ENCODE results near the gene YOD1. TPM values are rescaled to one million over a fixed set of nuclear protein-coding genes. Genes with fewer than 3 reads are reported as not detected.

The YOD1 gene
- total and polyA plus RNA-seq, 4 experiments from 2014 or later, result 0.47 to 10.0 (median 5.1) TPM

- peaks cover 0 to 2% (median under 1%) of the 10 kb centered on the region in 4 donors for H3K4me1 Mint-ChIP-seq
- peak overlapping the region in 1 of 7 donors; percentile 32 for H3K27ac Mint-ChIP-seq
- no peaks in the 10 kb centered on the region for H3K27me3 ChIP-seq (ENCODE audit: insufficient read depth, low read length)
- H3K9me3 ChIP-seq (ENCODE audit: control insufficient read depth in 1 of 2, low read length in 2 of 2), result no peaks in the 10 kb centered on the region
- no peak overlapping the region for H3K4me3 Mint-ChIP-seq
- intact Hi-C loops (cut with micrococcal nuclease), result loop anchor here (5.0 to 10.0 kb wide), 4 partner anchors 71 to 444 kb away; partner anchors contain the start of gene DYRK3
- H3K36me3 ChIP-seq (ENCODE audit: insufficient read depth, low read length), result no peaks in the 10 kb centered on the region
- no peaks in the 10 kb centered on the region for H3K4me1 ChIP-seq (ENCODE audit: insufficient read depth, low read length)
- peaks cover 9 to 13% of the 10 kb centered on the region in 2 donors for H3K27me3 Mint-ChIP-seq
- POLR2A ChIA-PET (ENCODE audit: partially characterized antibody), result interaction anchor here (0.7 to 1.1 kb wide), 2 partner anchors 25 to 29 kb away, joined by 3 read pairs; partner anchors contain the start of gene PFKFB2
- H3K9me3 Mint-ChIP-seq, result no peaks in the 10 kb centered on the region
- DNase-seq, result no peak
- H3K4me3 ChIP-seq (ENCODE audit: low read length in 2 of 2), result no peak overlapping the region
- no peak overlapping the region for H3K27ac ChIP-seq (ENCODE audit: low read depth, low read length)
- CTCF ChIA-PET (ENCODE audit: partially characterized antibody), result interaction anchor here (1.0 to 8.4 kb wide), 8 partner anchors 26 to 420 kb away, joined by 3 to 142 read pairs (median 5); partner anchors contain the start of gene PFKFB2
- no peaks in the 10 kb centered on the region for H3K36me3 Mint-ChIP-seq
Observed at GRCh38 chr1:207078578-207079132, 27.6 kb upstream of the YOD1 start.

- no peaks in the 10 kb centered on the region for H3K36me3 ChIP-seq (ENCODE audit: insufficient read depth, low read length)
- no peak overlapping the region for H3K4me3 ChIP-seq (ENCODE audit: low read length in 2 of 2)
- H3K9me3 ChIP-seq (ENCODE audit: control insufficient read depth in 1 of 2, low read length in 2 of 2), result no peaks in the 10 kb centered on the region
- ChIA-PET CTCF (ENCODE audit: partially characterized antibody) (interaction anchor here (1.0 to 8.4 kb wide), 7 partner anchors 25 to 421 kb away, joined by 3 to 142 read pairs (median 5); partner anchors contain the start of gene PFKFB2), POLR2A (ENCODE audit: partially characterized antibody) (interaction anchor here (1.1 kb wide), 1 partner anchor 25 kb away, joined by 3 read pairs; the partner anchor contains the start of gene PFKFB2)
- H3K27ac ChIP-seq (ENCODE audit: low read depth, low read length), result no peak overlapping the region
- DNase-seq, result peak; percentile 69 to 75 (median 72)
- H3K4me1 ChIP-seq (ENCODE audit: insufficient read depth, low read length), result no peaks in the 10 kb centered on the region
- H3K27me3 Mint-ChIP-seq, result peaks cover 7 to 11% of the 10 kb centered on the region in 2 donors
- H3K4me1 Mint-ChIP-seq, result peaks cover 0 to 2% (median under 1%) of the 10 kb centered on the region in 4 donors
- no peaks in the 10 kb centered on the region for H3K27me3 ChIP-seq (ENCODE audit: insufficient read depth, low read length)
- no peak overlapping the region for H3K27ac Mint-ChIP-seq
- H3K4me3 Mint-ChIP-seq, result no peak overlapping the region
- H3K9me3 Mint-ChIP-seq, result no peaks in the 10 kb centered on the region
- intact Hi-C loops (cut with micrococcal nuclease), result loop anchor here (1.0 to 10.0 kb wide), 6 partner anchors 27 to 443 kb away; partner anchors contain the start of gene DYRK3
- H3K36me3 Mint-ChIP-seq, result no peaks in the 10 kb centered on the region
Observed at GRCh38 chr1:207077470-207078377, 26.7 kb upstream of the YOD1 start.

- Mint-ChIP-seq H3K9me3 (no peaks in the 10 kb centered on the region), H3K27me3 (peaks cover 4 to 9% of the 10 kb centered on the region in 2 donors), H3K4me1 (peaks cover 0 to 2% (median under 1%) of the 10 kb centered on the region in 4 donors), H3K36me3 (no peaks in the 10 kb centered on the region), H3K27ac (no peak overlapping the region), H3K4me3 (no peak overlapping the region)
- ChIA-PET CTCF (ENCODE audit: partially characterized antibody) (interaction anchor here (0.7 to 5.1 kb wide), 3 partner anchors 22 to 328 kb away, joined by 3 to 29 read pairs (median 3); no protein-coding TSS in a partner anchor), POLR2A (ENCODE audit: partially characterized antibody) (no interaction called here)
- Histone ChIP-seq H3K27me3 (ENCODE audit: insufficient read depth, low read length) (no peaks in the 10 kb centered on the region), H3K4me3 (ENCODE audit: low read length in 2 of 2) (no peak overlapping the region), H3K27ac (ENCODE audit: low read depth, low read length) (no peak overlapping the region), H3K36me3 (ENCODE audit: insufficient read depth, low read length) (no peaks in the 10 kb centered on the region), H3K9me3 (ENCODE audit: control insufficient read depth in 1 of 2, low read length in 2 of 2) (no peaks in the 10 kb centered on the region), H3K4me1 (ENCODE audit: insufficient read depth, low read length) (no peaks in the 10 kb centered on the region)
- intact Hi-C loops (cut with micrococcal nuclease), result loop anchor here (1.0 to 10.0 kb wide), 6 partner anchors 27 to 442 kb away; partner anchors contain the start of gene DYRK3
- DNase-seq, result no peak
Observed at GRCh38 chr1:207077012-207077411, 26.0 kb upstream of the YOD1 start.

GRCh38 chr1:207076181-207076955 lies 25.4 kb upstream of the YOD1 start:
- H3K27ac ChIP-seq (ENCODE audit: low read depth, low read length), result no peak overlapping the region
- peaks cover 1% of the 10 kb centered on the region for H3K4me1 ChIP-seq (ENCODE audit: insufficient read depth, low read length)
- H3K4me1 Mint-ChIP-seq, result peaks cover 1 to 6% (median 2%) of the 10 kb centered on the region in 4 donors
- no peaks in the 10 kb centered on the region for H3K36me3 Mint-ChIP-seq
- CTCF ChIA-PET (ENCODE audit: partially characterized antibody), result interaction anchor here (0.7 to 5.1 kb wide), 10 partner anchors 8 to 331 kb away, joined by 3 to 29 read pairs (median 4); partner anchors contain the start of gene PFKFB2
- peaks cover 4 to 9% of the 10 kb centered on the region in 2 donors for H3K27me3 Mint-ChIP-seq
- no peak for DNase-seq
- no peaks in the 10 kb centered on the region for H3K9me3 Mint-ChIP-seq
- POLR2A ChIA-PET (ENCODE audit: partially characterized antibody), result interaction anchor here (0.6 kb wide), 1 partner anchor 1973 kb away, joined by 3 read pairs; no protein-coding TSS in a partner anchor
- no peak overlapping the region for H3K4me3 ChIP-seq (ENCODE audit: low read length in 2 of 2)
- no peaks in the 10 kb centered on the region for H3K27me3 ChIP-seq (ENCODE audit: insufficient read depth, low read length)
- H3K27ac Mint-ChIP-seq, result no peak overlapping the region
- H3K36me3 ChIP-seq (ENCODE audit: insufficient read depth, low read length), result no peaks in the 10 kb centered on the region
- H3K9me3 ChIP-seq (ENCODE audit: control insufficient read depth in 1 of 2, low read length in 2 of 2), result no peaks in the 10 kb centered on the region
- intact Hi-C loops (cut with micrococcal nuclease), result loop anchor here (5.0 to 10.0 kb wide), 4 partner anchors 69 to 442 kb away; partner anchors contain the start of gene DYRK3
- no peak overlapping the region for H3K4me3 Mint-ChIP-seq

- H3K4me3 Mint-ChIP-seq, result no peak overlapping the region
- no peak for DNase-seq
- H3K27me3 Mint-ChIP-seq, result peaks cover 4 to 9% of the 10 kb centered on the region in 2 donors
- H3K9me3 ChIP-seq (ENCODE audit: control insufficient read depth in 1 of 2, low read length in 2 of 2), result no peaks in the 10 kb centered on the region
- no peaks in the 10 kb centered on the region for H3K9me3 Mint-ChIP-seq
- peaks cover 0 to 2% of the 10 kb centered on the region in 2 donors for H3K36me3 Mint-ChIP-seq
- CTCF ChIA-PET (ENCODE audit: partially characterized antibody), result interaction anchor here (0.6 to 5.1 kb wide), 7 partner anchors 9 to 330 kb away, joined by 3 to 29 read pairs (median 4); partner anchors contain the start of gene PFKFB2
- peaks cover 14% of the 10 kb centered on the region for H3K4me1 ChIP-seq (ENCODE audit: insufficient read depth, low read length)
- no peaks in the 10 kb centered on the region for H3K27me3 ChIP-seq (ENCODE audit: insufficient read depth, low read length)
- no peak overlapping the region for H3K4me3 ChIP-seq (ENCODE audit: low read length in 2 of 2)
- intact Hi-C loops (cut with micrococcal nuclease), result loop anchor here (10.0 kb wide), 2 partner anchors 159 to 439 kb away; partner anchors contain the start of gene DYRK3
- peaks cover 7 to 25% (median 12%) of the 10 kb centered on the region in 4 donors for H3K4me1 Mint-ChIP-seq
- H3K36me3 ChIP-seq (ENCODE audit: insufficient read depth, low read length), result no peaks in the 10 kb centered on the region
- POLR2A ChIA-PET (ENCODE audit: partially characterized antibody), result interaction anchor here (0.5 kb wide), 1 partner anchor 24 kb away, joined by 3 read pairs; no protein-coding TSS in a partner anchor
- no peak overlapping the region for H3K27ac Mint-ChIP-seq
- no peak overlapping the region for H3K27ac ChIP-seq (ENCODE audit: low read depth, low read length)
Observed at GRCh38 chr1:207073906-207074820, 23.2 kb upstream of the YOD1 start.
